KOPT-K1 (cell line): ENCODE results near the gene DOCK4.

Source experiments
- H3K27ac ChIP-seq: fragments of 200-600 bp; sonication (generic); 2 replicates; pipeline ENCODE4 v1.5.1; 2016; ENCODE audit warnings: antibody characterized with exemption, mild to moderate bottlenecking, low read depth, low read length; ENCODE audit not compliant: poor library complexity, severe bottlenecking
- H3K36me3 ChIP-seq: fragments of 200-600 bp; sonication (generic); 2 replicates; pipeline ENCODE4 v1.5.1; 2017; ENCODE audit warnings: antibody characterized with exemption, mild to moderate bottlenecking, low read length, moderate library complexity; ENCODE audit not compliant: insufficient read depth
- H3K9me3 ChIP-seq: fragments of 200-600 bp; sonication (generic); 2 replicates; pipeline ENCODE4 v1.5.1; 2017; ENCODE audit warnings: antibody characterized with exemption, low read length, mild to moderate bottlenecking; ENCODE audit not compliant: insufficient read depth, poor library complexity, severe bottlenecking

Gene DOCK4

DNA sequence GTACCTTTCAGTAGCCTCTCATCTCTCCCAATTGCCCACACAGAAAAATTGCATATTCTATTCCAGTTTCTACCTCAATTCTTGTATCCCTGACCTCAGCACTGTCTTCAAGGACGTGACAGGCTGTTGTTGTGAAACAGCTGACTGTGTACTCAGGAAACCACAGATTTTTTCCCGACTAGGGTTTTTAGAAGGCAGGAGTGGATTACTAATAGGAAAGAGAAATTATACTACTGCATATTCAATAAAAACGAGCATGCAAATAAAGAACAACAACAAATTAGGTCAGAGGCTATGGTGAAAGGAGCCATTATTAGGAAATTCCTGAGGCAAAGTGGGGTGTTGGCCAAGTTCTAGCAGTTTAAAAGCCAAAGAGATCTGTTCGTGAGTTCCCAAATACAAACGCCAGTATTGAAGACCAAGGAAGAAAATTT lies 93.4 kb downstream of the DOCK4 start:
- H3K36me3 ChIP-seq: no peaks in the 10 kb centered on the region
- H3K27ac ChIP-seq: no peak overlapping the region
- H3K9me3 ChIP-seq: no peaks in the 10 kb centered on the region

DNA sequence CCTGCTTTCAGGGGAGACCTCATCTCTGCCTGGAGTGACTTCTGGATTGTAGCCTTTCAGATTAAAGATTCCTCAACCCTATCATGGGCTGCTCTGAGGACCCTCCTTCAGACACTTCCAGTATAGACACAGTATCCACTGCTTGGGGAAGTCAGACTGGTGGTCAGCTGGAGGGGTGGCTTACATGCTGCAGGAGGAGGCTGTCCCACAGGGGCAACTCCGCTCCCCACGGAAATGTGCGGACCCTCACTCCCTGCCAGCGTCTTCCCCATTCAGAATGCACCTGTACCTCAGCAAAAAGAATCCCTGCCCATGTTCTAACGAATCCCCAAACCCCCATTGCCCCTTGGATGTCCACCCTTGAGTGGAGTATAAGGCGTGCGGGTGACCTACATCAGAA lies 95.5 kb downstream of the DOCK4 start:
- Histone ChIP-seq H3K27ac (no peak overlapping the region), H3K36me3 (no peaks in the 10 kb centered on the region), H3K9me3 (no peaks in the 10 kb centered on the region)

DNA sequence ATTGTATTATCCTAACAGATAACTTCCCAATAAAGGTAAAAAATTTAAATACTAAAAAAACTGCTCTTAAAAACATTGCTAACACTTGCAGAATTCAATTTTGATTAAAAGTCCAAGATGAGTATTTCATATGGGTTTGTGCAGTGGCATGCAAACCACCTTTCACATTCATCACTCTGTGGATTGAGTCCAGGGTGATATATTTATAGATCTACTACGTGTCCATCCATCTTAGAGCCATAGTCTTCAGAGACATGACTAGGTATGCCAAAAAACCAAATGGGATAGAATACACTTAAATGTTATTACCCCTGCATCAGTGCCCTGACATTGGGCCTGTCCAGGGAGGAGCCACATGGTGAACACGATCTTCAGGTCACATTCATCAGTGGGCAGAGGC lies 96.0 kb downstream of the DOCK4 start:
- Histone ChIP-seq H3K36me3 (no peaks in the 10 kb centered on the region), H3K9me3 (no peaks in the 10 kb centered on the region), H3K27ac (no peak overlapping the region)

DNA sequence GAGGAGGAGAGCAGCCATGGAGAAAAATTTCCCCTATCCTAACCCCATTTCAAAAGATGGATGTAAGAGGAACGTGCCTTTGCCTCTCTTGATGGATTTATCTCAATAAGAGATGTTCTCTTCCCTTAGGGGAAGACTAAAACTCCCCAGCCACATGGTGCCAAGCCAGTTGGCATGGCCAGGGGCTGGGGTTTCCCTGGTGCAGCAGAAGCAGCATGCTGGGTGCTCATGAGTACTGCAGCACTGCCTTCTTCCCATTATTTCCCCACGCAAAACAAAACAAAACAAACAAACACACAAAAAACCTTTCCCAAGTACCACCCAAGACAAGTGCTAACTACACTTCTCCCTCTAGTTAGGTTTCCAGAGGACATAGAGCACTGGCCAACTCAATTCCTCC lies 97.2 kb downstream of the DOCK4 start:
- H3K27ac ChIP-seq: no peak overlapping the region
- no peaks in the 10 kb centered on the region for H3K9me3 ChIP-seq
- H3K36me3 ChIP-seq: no peaks in the 10 kb centered on the region

DNA sequence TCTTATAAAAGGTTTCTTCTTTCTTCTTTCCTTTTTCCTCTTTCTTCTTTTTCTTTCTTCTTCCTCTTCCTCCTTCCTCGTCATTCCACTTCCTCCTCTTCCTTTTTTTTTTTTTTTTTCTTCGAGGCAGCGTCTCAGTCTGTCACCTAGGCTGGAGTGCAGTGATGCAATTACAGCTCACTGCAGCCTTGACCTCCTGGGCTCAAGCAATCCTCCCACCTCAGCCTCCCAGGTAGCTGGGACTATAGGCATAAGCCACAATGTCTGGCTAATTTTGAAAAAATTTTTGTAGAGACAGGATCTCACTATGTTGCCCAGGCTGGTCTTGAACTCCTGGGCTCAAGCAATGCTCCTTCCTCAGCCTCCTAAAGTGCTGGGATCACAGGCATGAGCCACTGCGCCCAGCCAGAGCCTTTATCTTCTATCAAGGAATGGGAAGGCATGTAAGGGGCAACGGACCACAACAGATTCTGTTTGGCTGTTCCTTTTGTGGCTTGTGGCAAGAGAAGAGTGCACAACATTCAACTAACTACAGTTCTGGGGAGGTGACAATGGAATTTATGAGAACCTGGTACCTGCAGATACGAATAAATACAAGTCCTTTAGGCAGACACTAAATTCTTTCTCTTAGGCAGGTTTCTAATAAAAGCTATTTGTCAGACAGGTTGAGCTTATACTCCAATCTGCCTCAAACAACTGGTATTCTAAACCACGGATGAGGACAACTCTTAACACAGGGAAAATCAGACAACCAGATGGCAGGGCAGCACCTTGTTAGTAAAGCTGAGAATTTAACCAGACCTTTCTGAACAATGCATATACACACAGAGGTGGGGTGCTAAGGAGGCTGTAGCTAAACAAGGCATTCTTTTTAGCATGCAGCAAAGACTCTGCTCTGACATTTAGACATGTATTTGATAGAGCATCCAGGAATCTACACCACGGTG lies 100.3 kb downstream of the DOCK4 start:
- Histone ChIP-seq H3K27ac (no peak overlapping the region), H3K36me3 (no peaks in the 10 kb centered on the region), H3K9me3 (no peaks in the 10 kb centered on the region)

DNA sequence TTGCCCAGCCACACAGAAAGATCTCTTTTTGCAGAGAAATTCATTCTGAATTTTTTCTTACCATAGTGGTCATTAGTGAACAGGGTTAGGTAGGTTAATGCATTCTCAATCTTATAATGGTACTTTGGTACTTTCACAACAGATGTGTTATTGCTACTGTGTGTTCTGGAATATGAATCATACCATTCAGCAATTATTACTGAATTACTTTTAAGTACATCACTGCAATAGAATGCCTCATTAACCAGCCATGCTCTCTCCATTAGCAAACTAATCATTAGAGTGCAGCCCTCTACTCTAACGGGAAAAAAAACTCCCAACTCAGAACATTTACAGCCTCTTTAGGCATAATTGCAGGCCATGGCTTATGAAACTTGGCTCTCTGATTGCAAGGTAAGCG lies 102.1 kb downstream of the DOCK4 start:
- Histone ChIP-seq H3K9me3 (no peaks in the 10 kb centered on the region), H3K27ac (no peak overlapping the region), H3K36me3 (no peaks in the 10 kb centered on the region)

DNA sequence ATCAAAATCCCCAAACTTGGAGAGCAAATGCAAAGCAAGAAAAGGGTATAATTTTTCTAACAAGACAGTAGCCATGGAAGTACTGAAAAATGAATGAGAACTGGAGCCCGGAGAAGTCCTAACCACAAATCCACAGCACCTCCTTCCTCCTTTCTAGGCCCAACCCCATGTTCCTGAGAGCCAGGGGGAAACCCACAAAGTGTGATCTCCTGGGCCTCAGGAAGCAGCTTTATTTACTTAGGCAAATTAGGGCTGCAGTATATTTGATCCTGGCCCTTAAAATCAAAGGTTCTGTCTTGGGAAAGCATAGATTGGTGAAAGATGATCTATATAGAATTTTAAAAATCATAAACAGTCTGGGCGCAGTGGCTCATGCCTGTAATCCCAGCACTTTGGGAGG lies 103.0 kb downstream of the DOCK4 start:
- Histone ChIP-seq H3K27ac (no peak overlapping the region), H3K9me3 (no peaks in the 10 kb centered on the region), H3K36me3 (no peaks in the 10 kb centered on the region)

DNA sequence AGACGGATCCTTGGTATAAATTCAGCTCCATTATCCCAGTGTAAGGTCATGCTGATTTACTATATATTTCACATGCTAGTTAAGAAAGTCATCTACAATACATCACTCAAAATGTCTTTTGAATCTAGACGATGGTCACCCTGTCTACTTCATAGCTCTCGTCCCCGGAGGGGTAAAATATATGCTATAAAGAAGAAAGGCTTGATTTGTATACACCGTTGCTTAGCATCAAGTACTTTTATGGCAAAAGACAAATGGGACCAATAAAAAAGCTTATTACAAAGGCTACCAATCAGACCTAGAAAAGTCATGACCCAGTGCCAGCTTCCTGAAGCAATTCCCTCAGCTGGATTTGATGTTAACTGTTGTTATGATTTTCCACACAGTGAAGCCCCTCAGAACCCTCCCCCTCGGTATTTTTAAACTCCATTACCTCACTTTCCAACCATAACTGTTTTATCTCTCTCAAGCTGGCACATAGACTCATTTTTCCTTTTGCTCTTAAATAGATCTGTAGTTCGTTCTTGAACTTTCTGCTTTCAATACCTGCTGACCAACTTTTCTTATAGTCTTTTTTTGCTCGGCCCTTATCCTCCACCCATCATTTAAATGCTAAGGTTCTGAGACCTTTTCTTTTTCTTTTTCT lies 104.9 kb downstream of the DOCK4 start:
- H3K27ac ChIP-seq: no peak overlapping the region
- no peaks in the 10 kb centered on the region for H3K9me3 ChIP-seq
- no peaks in the 10 kb centered on the region for H3K36me3 ChIP-seq

DNA sequence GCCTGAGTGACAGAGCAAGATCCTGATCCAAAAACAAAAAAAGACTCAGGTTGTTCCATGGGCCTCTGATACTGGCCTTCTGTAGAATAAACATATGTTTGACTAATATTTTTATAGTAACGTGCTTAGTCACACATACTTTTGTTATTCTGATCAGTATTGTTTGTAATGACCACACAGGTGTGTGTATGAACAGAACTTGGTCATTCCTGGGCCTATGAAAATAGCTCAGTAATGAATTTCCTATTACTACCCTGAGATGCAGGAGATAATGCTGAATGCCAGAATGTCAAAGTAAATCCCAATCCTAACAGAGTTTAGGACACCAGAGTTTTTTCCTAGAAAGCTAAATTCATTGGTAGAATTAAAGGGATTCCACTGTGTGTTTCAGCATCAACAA lies 108.7 kb downstream of the DOCK4 start:
- no peak overlapping the region for H3K27ac ChIP-seq
- no peaks in the 10 kb centered on the region for H3K36me3 ChIP-seq
- H3K9me3 ChIP-seq: peaks cover 3% of the 10 kb centered on the region

DNA sequence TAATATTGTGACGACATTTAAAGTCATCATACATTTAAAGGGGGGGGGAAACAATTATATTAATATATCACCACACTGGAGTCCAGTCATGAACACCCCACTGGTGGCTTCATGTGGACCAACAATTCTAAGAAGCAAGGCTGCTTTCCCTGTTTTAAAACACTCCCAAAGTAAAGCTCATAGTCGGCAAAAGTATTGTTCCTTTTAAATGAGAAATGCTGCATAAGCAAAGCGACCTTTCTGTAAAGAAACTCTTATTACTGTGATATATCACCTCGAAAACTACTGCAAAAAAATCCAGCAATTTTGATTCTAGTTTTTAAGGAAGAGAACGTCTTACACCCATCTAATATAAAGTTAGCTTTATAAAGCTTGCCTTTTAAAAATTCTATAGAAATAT lies 112.8 kb downstream of the DOCK4 start:
- Histone ChIP-seq H3K27ac (no peak overlapping the region), H3K9me3 (peaks cover 3% of the 10 kb centered on the region), H3K36me3 (no peaks in the 10 kb centered on the region)

DNA sequence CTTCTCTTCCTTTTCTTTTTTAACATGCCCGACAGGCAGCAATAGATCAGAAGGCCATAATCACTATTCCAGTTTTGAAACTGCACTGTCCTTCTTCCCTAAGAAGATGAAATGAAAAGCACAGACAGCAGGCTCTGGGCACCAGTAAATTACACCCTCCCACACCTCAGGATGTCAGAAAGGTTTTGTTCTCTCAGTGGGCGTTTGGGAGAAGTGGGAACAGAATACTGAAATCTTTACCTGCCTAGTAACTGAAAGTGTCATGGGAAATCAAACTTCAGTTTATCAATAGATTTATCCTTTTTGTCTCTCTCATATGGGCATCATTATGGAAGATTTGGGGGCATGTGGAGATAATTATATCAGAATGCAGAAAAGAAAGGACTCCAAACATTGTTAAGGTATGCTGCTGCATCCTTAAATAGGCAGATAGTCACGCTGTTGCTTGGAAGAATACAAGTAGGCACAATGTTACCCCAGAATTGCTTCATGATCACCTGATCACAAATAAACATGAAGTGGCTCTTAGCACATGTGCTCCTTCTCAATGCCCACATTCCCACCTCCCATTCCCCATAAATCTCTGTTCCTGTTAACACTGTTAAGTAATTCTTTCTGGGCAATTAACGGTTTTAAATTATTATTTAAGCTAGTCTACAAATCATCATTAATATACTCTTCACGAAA lies 113.3 kb downstream of the DOCK4 start:
- H3K36me3 ChIP-seq: no peaks in the 10 kb centered on the region

DNA sequence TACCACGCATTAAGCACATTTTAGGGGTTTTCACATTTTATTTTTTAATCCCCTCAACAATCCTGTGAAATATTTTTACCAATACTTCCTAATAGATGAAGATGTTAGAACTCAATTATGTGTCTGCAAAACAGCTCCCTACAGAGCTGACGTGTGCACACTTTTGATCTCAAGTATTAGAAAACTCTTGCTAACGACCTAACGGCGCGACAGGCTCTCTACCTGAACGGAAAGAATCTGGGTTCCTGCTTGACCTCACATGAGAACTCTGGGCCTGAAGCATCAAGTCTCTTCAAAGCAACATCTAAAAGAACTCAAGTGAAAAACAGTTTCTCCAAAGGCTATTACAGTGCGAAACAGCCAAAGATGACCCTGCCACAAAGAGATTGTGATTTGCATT lies 113.9 kb downstream of the DOCK4 start:
- Histone ChIP-seq H3K27ac (no peak overlapping the region), H3K36me3 (no peaks in the 10 kb centered on the region), H3K9me3 (peaks cover 3% of the 10 kb centered on the region)

More for the DNA sequence above, 113.3 kb downstream of the DOCK4 start:
- Histone ChIP-seq H3K9me3 (peaks cover 3% of the 10 kb centered on the region), H3K27ac (no peak overlapping the region)

DNA sequence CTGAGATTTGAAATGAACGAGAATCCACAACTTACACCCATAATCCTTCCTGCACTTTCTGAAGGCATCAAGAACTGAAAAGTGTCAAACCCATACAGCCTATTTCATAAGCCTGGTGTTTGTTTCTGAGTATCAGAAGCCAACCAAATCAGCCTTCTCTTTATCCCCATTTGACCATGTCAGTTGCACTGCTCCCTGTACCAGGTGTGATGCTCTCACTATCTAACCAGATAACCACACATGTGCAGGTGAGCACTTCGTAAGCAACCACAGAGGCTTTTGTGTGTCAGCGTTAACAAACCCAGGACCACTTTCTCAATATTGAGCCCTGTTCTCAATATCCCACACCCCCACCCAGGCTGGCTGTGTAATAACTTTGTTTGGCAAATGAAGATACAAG lies 114.4 kb downstream of the DOCK4 start:
- Histone ChIP-seq H3K27ac (no peak overlapping the region), H3K9me3 (peaks cover 3% of the 10 kb centered on the region), H3K36me3 (no peaks in the 10 kb centered on the region)

DNA sequence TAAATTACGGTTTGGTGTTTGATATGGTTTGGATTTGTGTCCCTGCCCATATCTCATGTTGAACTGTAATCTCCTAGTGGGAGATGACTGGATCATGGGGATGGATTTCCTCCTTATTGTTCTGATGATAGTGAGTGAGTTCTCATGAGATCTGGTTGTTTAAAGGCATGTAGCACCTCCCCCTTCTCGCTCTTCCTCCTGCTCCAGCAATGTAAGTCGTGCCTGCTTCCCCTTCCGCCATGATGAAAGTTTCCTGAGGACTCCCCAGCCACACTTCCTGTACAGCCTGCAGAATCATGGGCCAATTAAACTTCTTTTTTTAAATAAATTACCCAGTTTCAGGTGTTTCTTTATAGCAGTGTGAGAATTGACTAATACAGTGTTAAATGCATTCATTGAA lies 116.6 kb downstream of the DOCK4 start:
- Histone ChIP-seq H3K9me3 (peaks cover under 1% of the 10 kb centered on the region), H3K27ac (no peak overlapping the region), H3K36me3 (no peaks in the 10 kb centered on the region)

DNA sequence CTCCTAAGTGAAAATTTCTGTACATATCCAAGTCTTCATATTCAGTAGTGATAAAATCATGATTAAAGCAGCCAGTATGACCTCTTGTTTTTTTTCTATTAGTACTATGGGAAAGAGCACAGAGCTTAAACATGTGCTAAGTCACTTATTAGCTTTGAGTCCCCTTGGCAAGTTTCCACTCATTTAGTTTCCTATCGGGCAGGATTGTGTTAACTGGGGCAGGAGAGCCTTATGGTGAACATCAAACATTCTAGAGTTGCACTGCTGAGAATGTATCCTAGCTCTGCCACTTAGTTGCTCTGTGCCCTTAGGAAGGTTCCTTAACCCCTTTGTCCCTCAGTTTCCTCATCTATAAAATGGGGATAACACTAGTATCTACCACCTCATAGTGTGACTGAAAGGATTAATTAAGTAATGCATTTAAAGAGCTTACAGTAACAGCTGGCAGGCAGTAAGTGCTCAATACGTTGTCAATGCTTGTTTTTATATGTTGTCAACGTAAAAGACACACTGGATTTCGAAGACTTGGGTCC lies 117.6 kb downstream of the DOCK4 start:
- Histone ChIP-seq H3K27ac (no peak overlapping the region), H3K36me3 (no peaks in the 10 kb centered on the region), H3K9me3 (no peaks in the 10 kb centered on the region)
